Measurements from ENCODE around the gene ATM. TPM values are rescaled to one million over a fixed set of nuclear protein-coding genes. Genes with fewer than 3 reads are reported as not detected.
"Not testable (repeated sequence)": the region's sequence is repeated elsewhere in the genome, so short reads cannot be mapped to it uniquely, and the experiment has no call there.

ATM gene
- total RNA-seq, 1 experiment from 2014 or later = 37.0 TPM

GRCh38 chr11:108414958-108415357 is 192.1 kb downstream of the ATM start:
- Histone ChIP-seq H3K9me3 (replicated peaks) (no peaks in the 10 kb centered on the region), H3K27me3 (no peaks in the 10 kb centered on the region), H3K36me3 (no peaks in the 10 kb centered on the region), H3K27ac (no peak overlapping the region), H3K4me3 (no peak overlapping the region), H3K4me1 (no peaks in the 10 kb centered on the region)
- no peak for DNase-seq

- not testable (repeated sequence) for H3K4me1 ChIP-seq; H3K27me3 ChIP-seq; H3K36me3 ChIP-seq; H3K27ac ChIP-seq; H3K4me3 ChIP-seq; H3K9me3 ChIP-seq (replicated peaks)
- DNase-seq = peak; percentile 23 to 28
Measured at GRCh38 chr11:108417551-108417950, 194.7 kb downstream of the ATM start.

Other genes starting within 250 kb of the ATM start
- 20.4 and 24.0 TPM in 2 replicates for gene CUL5, start 214.2 kb upstream of the ATM start, total RNA-seq (2014; rRNA removed; shearing (Covaris generic))
- 62.0 and 65.9 TPM in 2 replicates for gene ACAT1, start 101.5 kb upstream of the ATM start, total RNA-seq (2014; rRNA removed; shearing (Covaris generic))
- 22.9 and 29.6 TPM in 2 replicates for gene NPAT, start 429 bp upstream of the ATM start, total RNA-seq (2014; rRNA removed; shearing (Covaris generic))
- gene C11orf65, start 244.5 kb downstream of the ATM start, total RNA-seq (2014; rRNA removed; shearing (Covaris generic)) = 0.46 and 0.49 TPM in 2 replicates

Data from SJCRH30 (cell line).